Activated T-cell treated with anti-CD3 and anti-CD28 coated beads, Interleukin-2, amount 50 U/mL, for 4 hours (primary cell): ENCODE data around the gene SLC16A8. TPM values are rescaled to one million over a fixed set of nuclear protein-coding genes. Genes with fewer than 3 reads are reported as not detected.
"Not testable (repeated sequence)": the region's sequence is repeated elsewhere in the genome, so short reads cannot be mapped to it uniquely, and the experiment has no call there.

Source experiments
- ATAC-seq, 2 donors: fragments of 200-7000 bp; cut with Tn5 transposase; one replicate each; pipeline ENCODE4 v1.10.0; 2021
- DNase-seq: peaks from one replicate; pipeline ENCODE4 v3.0.0-alpha.2; 2020
- H3K27me3 Mint-ChIP-seq: one replicate; pipeline ENCODE4 v1.8.0; 2021; ENCODE audit warnings: low read depth, mixed read lengths
- H3K36me3 Mint-ChIP-seq: one replicate; pipeline ENCODE4 v1.8.0; 2022; ENCODE audit warnings: mixed read lengths; ENCODE audit not compliant: insufficient read depth
- H3K4me1 Mint-ChIP-seq: one replicate; pipeline ENCODE4 v1.8.0; 2021; ENCODE audit warnings: low read depth, mixed read lengths
- H3K4me3 Mint-ChIP-seq: one replicate; pipeline ENCODE4 v1.8.0; 2021; ENCODE audit warnings: mild to moderate bottlenecking, moderate library complexity, mixed read lengths
- H3K9me3 Mint-ChIP-seq: one replicate; pipeline ENCODE4 v1.8.0; 2021; ENCODE audit warnings: mixed read lengths
- total RNA-seq, 3 donors: library from RNA; stranded (reverse); gene quantifications; one replicate each; pipeline ENCODE4 v1.2.1, GENCODE V29; 2021

The SLC16A8 gene
- total RNA-seq, 3 donors from 2014 or later, result not detected

- H3K4me1 Mint-ChIP-seq, result no peaks in the 10 kb centered on the region
- H3K36me3 Mint-ChIP-seq, result no peaks in the 10 kb centered on the region
- DNase-seq (no peak), ATAC-seq (no peak)
- H3K4me3 Mint-ChIP-seq, result no peak overlapping the region
- no peaks in the 10 kb centered on the region for H3K9me3 Mint-ChIP-seq
- H3K27me3 Mint-ChIP-seq, result peaks cover 5% of the 10 kb centered on the region
These were observed 42.8 kb downstream of the SLC16A8 start for GRCh38 chr22:38040953-38041759.

- H3K4me1 Mint-ChIP-seq, result no peaks in the 10 kb centered on the region
- H3K27me3 Mint-ChIP-seq, result peaks cover 2% of the 10 kb centered on the region
- H3K4me3 Mint-ChIP-seq, result no peak overlapping the region
- ATAC-seq (no peak), DNase-seq (no peak)
- H3K9me3 Mint-ChIP-seq, result no peaks in the 10 kb centered on the region
- no peaks in the 10 kb centered on the region for H3K36me3 Mint-ChIP-seq
These were observed 44.8 kb downstream of the SLC16A8 start for GRCh38 chr22:38038890-38039812.

GRCh38 chr22:38038426-38038825, 45.6 kb downstream of the SLC16A8 start:
- H3K4me1 Mint-ChIP-seq, result no peaks in the 10 kb centered on the region
- H3K36me3 Mint-ChIP-seq, result no peaks in the 10 kb centered on the region
- H3K27me3 Mint-ChIP-seq, result peaks cover 2% of the 10 kb centered on the region
- no peak overlapping the region for H3K4me3 Mint-ChIP-seq
- DNase-seq, result no peak
- H3K9me3 Mint-ChIP-seq, result no peaks in the 10 kb centered on the region
- no peak for ATAC-seq

DNA sequence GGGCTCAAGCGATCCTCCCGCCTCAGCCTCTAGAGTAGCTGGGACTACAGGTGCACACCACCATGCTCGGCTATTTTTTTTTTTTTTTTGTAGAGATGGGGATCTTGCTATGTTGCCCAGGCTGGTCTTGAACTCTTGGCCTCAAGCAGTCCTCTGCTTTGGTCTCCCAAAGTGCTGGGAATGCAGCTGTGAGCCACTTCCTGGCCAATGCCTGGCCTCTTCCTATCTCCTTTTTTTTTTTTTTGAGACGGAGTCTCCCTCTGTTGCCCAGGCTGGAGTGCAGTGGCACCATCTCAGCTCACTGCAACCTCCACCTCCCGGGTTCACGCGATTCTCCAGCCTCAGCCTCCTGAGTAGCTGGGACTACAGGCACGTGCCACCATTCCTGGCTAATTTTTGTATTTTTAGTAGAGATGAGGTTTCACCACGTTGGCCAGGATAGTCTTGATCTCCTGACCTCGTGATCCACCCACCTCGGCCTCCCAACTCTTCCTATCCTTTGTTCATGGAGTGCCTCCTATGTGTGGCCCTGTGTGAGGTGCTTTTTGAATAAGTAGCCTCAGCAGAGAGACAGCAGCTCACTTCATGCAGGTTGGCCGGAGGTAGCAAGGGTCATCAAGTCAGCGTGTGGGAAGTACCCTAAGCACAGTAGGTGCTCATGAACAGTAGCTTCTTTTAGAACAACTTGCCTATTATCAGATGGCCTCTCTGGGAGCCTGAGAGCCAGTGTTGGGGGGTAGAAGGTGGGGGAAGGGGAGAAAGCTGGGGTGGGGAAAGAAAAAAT, 46.4 kb downstream of the SLC16A8 start:
- H3K36me3 Mint-ChIP-seq, DNase-seq, H3K4me3 Mint-ChIP-seq, H3K9me3 Mint-ChIP-seq, H3K27me3 Mint-ChIP-seq, ATAC-seq, H3K4me1 Mint-ChIP-seq: not testable (repeated sequence)

GRCh38 chr22:38036392-38037062, 47.5 kb downstream of the SLC16A8 start:
- ATAC-seq (no peak), DNase-seq (no peak)
- H3K9me3 Mint-ChIP-seq, result no peaks in the 10 kb centered on the region
- no peaks in the 10 kb centered on the region for H3K4me1 Mint-ChIP-seq
- H3K36me3 Mint-ChIP-seq, result no peaks in the 10 kb centered on the region
- peaks cover 2% of the 10 kb centered on the region for H3K27me3 Mint-ChIP-seq
- no peak overlapping the region for H3K4me3 Mint-ChIP-seq

- H3K4me1 Mint-ChIP-seq, result no peaks in the 10 kb centered on the region
- H3K4me3 Mint-ChIP-seq, result no peak overlapping the region
- no peak for ATAC-seq
- no peaks in the 10 kb centered on the region for H3K36me3 Mint-ChIP-seq
- no peaks in the 10 kb centered on the region for H3K27me3 Mint-ChIP-seq
- H3K9me3 Mint-ChIP-seq, result no peaks in the 10 kb centered on the region
- no peak for DNase-seq
These were observed 48.5 kb downstream of the SLC16A8 start for GRCh38 chr22:38035530-38035885.

DNA sequence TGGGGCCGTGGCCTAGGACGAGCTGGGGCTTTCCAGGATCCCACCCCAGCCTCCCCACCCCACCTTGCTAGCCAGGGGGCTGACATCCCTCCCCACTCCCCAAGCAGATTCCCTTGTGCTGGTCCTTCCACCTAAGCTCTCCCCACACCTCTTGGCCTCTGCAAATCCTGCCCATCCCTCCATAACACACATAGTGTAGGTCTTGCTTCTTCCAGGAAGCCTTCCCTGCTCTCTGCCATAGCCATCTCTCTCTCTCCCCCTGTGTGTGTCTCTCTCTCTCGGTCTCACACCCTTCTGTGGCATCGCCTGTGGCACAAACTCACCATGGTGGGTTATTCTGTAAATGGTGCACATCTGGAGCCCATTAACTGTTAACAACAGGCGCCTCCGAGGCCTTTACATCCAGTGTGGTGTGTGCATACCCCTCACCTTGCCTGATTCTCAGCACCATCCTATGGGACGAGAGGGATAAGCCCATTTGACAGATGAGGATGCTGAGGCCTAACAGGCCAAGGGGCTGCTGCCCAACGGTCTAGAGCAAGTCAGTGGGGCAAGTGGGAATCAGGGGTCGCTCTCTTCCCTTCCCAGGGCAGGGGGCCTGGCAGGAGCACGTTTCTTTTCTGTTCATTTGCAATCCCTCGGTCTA, 49.0 kb downstream of the SLC16A8 start:
- ATAC-seq (no peak), DNase-seq (no peak)
- no peak overlapping the region for H3K4me3 Mint-ChIP-seq
- no peaks in the 10 kb centered on the region for H3K36me3 Mint-ChIP-seq
- H3K4me1 Mint-ChIP-seq, result no peaks in the 10 kb centered on the region
- no peaks in the 10 kb centered on the region for H3K9me3 Mint-ChIP-seq
- no peaks in the 10 kb centered on the region for H3K27me3 Mint-ChIP-seq

GRCh38 chr22:38034278-38034882, 49.6 kb downstream of the SLC16A8 start:
- Mint-ChIP-seq H3K4me3 (no peak overlapping the region), H3K4me1 (no peaks in the 10 kb centered on the region), H3K9me3 (no peaks in the 10 kb centered on the region), H3K27me3 (no peaks in the 10 kb centered on the region), H3K36me3 (no peaks in the 10 kb centered on the region)
- no peak for ATAC-seq
- no peak for DNase-seq

- Mint-ChIP-seq H3K27me3 (no peaks in the 10 kb centered on the region), H3K9me3 (no peaks in the 10 kb centered on the region), H3K36me3 (no peaks in the 10 kb centered on the region), H3K4me3 (no peak overlapping the region), H3K4me1 (no peaks in the 10 kb centered on the region)
- DNase-seq (no peak), ATAC-seq (no peak)
These were observed 50.3 kb downstream of the SLC16A8 start for GRCh38 chr22:38033522-38034277.

GRCh38 chr22:38032681-38033521, 51.1 kb downstream of the SLC16A8 start:
- Mint-ChIP-seq H3K36me3 (no peaks in the 10 kb centered on the region), H3K9me3 (no peaks in the 10 kb centered on the region), H3K27me3 (no peaks in the 10 kb centered on the region), H3K4me1 (no peaks in the 10 kb centered on the region), H3K4me3 (no peak overlapping the region)
- DNase-seq (no peak), ATAC-seq (no peak)

- ATAC-seq (no peak), DNase-seq (no peak)
- Mint-ChIP-seq H3K4me1 (no peaks in the 10 kb centered on the region), H3K36me3 (no peaks in the 10 kb centered on the region), H3K27me3 (no peaks in the 10 kb centered on the region), H3K9me3 (no peaks in the 10 kb centered on the region), H3K4me3 (no peak overlapping the region)
These were observed 52.5 kb downstream of the SLC16A8 start for GRCh38 chr22:38031491-38031890.
